Fibroblast of skin of left quadriceps (primary cell): ENCODE data around the gene PDC.

Experiments
- DNase-seq, 2 experiments: peaks; one replicate each; pipeline ENCODE4 v3.0.0-alpha.2; 2013; ENCODE audit warnings: low read depth in 2 of 2

PDC gene

DNA sequence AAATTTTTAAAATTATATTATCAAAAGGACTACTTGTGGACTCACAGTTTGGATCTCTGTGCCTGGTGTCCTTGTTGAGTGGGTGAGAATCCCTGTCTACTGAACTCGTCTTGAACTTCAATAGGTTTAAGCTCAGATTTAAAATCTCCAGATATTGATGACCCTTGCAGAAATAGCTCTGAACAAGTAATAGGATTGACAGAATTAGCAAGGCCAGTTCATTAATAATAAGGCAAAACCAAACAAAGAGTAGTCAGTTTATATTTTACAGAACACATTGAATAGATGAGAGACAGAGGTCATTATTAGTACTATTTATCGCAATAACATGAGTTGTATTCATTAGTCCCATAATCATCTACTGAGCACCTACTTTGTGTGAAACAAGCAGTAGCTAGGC is at the start of gene PDC:
Gene PDC (minus strand): TSS at position 101 of the 400 bp plus-strand sequence. CDS start 11,655 bp downstream, outside the sequence.
- no peak for DNase-seq

- peak in 1 of 2 experiments; percentile 46 for DNase-seq
These were observed 42.3 kb upstream of the PDC start for GRCh38 chr1:186503190-186503589.

DNA sequence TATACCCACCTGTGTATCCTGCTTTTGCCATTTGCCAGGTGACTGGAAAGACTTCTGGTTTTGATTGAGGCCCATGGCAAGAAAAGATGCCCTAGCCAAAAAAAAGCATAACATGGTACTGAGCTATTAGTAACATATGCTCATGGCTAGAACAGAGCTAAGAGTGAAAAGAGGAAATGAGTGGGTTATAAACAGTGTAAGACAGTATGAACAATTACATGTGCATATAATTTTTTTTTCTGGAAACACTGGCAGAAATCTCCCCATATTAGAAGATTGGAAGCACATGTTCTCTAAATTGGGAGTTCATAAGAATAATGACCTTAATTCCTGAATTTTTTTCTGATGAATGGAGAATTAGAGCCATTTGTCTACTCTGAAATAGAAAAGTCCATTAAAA is 41.2 kb upstream of the PDC start:
- DNase-seq: peak; percentile 80 to 81

- no peak for DNase-seq
These were observed 39.9 kb upstream of the PDC start for GRCh38 chr1:186500804-186501203.

DNA sequence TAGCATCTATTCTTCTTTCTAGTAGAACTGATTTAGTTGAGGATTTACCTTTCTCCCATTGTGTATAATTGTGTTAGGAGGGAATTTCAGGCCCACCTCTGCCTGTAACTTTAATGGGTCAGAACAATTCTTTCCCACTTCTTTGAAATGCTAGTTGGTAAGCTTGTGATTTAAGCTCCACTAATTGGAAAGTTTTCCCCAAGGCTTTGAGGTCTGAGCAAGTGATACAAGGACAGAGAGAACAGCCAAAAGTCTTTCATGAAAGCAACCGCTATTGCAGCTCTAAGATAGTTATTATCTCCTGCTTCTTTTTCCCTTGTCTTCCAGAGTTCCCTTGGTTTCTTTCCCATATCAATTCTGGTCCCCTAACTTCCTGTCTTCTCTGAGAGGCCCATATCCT is 38.7 kb upstream of the PDC start:
- no peak for DNase-seq

DNA sequence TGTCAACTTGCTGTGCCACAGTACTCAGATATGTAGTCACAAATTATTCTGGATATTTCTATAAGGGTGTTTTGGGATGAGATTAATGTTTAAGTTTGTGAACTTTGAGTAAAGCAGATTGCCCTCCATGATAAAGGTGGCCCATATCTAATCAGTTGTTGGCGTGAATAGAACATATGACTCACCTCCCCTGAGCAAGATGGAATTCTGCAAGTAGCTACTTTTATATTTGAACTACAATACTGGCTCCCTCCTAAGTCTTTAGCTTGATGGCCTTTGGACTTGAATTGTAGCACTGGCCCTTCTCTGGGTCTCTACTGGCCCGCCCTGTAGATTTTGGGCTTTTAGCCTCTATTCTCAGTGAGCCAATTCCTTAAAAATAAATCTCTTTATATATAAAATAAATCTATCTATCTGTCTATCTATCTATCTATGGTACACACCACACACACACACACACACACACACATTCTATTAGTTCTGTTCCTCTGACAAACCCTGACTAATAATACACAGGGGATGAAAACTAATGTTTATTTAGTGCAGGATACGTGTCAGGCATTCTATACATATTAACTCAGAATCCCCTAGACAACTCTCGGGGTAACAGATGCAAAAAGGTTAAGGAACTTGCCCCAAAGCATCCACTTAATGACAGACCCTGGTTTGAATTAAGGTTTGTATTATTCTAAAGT is 37.9 kb upstream of the PDC start:
- DNase-seq: peak; percentile 82 to 86

- DNase-seq: no peak
These were observed 37.2 kb upstream of the PDC start for GRCh38 chr1:186498071-186498470.

DNA sequence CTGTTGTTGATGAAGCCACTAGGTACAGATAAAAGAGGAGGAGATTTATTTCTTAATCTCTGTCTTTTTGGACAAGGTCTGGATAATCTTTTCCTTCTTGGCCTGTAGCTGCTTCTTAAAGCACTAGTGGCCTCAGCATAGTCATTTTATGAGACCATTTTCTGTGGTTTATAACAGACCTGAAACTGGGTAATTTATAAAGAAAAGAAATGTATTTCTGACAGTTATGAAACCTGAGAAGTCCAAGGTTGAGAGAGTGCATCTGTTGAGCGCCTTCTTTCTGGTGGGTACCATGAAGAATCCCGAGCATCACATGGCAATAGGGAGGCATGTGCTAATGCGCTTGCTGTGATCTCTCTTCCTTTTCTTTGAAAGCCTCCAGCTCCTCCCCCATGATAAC is 36.7 kb upstream of the PDC start:
- no peak for DNase-seq

GRCh38 chr1:186496171-186496851 is 35.4 kb upstream of the PDC start:
- DNase-seq: no peak

DNA sequence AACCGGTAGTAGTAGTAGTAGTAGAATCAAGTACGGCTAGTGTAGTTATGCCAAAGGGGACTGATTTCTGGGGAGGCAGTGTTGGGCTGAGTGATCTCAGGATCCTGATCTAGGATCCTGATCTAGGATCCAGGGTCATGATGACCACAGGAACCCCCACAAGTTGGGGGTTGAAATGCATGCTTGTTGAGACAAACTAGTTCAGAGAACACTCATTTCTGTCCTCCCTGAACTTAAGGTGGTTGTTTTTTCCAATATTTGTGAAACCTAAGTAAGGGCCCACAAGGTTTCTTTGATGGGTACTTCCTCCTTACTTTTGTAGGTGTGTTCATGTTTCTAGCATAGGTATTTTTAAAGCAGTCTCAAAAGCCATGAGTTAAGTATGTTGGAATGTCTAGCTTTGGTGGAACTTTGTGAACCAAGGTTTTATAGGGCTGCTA is 33.9 kb upstream of the PDC start:
- DNase-seq: no peak

DNA sequence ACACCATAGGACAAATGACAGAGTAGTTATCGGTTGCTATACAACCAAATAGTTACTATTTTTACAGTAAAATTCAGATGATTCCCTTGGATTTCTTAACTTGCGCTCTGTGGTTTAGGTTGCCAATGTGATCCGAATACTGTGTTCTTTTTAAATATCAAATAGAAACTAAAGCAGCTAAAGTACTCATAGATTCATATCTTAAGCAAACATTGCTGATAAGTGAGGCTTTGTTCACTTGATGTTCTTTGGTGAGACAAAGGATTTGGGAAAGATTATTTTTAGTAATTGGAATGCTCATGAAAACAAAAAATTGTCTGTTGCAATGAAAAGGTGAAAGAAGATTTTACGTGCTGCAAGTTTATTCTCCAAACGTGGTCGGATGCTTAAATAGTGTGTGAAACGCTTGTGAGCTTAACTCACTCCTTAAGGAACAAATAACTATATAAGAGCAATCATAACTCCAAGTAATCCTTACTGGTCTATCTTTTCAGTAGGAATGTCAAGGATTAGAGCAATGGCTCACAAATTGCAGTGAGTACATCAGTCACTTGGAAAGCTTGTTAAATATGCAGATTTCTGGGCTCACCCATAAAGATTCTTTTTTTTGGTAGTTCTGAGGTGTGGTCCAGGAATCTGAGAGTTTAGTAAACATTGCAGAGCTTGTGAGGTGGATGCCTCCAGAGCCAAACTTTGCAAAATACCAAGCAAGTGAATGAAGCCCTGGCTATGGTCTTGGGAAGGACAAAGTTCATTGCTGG is 31.8 kb upstream of the PDC start:
- DNase-seq: no peak

GRCh38 chr1:186491336-186491735 is 30.4 kb upstream of the PDC start:
- DNase-seq: no peak

DNA sequence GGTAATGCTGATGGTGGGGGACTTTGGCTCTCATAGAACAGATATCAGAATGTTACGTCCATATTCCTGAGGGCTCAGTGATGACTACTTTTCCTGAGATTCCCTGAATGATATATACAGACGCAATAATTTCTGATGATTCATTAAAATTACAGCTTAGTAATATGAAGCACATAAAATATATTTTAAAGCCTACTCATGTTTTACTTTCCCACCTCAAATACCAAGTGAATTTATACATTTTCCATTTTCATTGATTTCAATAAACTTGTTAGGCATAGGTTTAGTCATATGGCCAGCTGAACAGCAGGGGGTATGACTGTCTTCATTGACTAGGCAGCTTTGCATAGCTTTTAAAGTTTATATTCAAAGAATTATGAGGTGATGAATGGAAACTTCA is 26.2 kb upstream of the PDC start:
- DNase-seq: peak; percentile 69 to 72

DNA sequence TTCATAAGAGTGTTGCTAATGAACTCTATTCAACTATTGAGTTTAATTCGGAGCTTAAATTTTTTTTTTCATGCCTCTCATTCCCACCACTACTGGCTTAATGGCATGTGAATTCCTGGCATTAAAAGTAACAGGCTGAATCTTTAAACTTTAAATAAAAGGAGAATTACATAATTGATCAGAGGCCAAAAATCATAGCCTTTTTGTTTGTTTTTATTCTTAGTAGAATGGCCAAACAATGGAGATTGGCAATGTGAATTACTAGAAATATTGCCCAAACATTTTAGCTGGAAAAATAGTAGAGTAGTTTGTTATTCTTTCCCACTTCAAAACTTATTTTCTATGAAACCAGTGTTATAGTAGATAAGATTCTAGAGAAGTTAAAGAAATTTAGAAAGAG is 25.1 kb upstream of the PDC start:
- no peak for DNase-seq

DNA sequence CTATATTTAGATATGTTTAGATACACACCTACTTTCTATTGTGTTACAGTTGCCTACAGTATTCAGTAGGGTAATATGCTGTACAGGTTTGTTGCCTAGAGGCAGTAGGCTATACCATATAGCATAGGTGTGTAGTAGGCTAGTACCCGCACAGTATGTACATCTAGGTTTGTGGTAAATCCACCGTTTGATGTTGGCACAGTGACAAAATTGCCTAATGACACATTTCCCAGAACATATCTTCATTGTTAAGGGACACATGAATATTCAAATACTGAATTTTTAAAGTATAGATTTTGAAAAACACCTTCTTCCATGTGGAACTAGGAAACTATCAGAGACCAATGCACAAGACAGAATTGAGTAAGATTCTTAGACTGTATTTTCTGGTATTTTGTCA is 22.6 kb upstream of the PDC start:
- no peak for DNase-seq

GRCh38 chr1:186482661-186483255 is 21.8 kb upstream of the PDC start:
- DNase-seq: peak; percentile 57 to 58

- no peak for DNase-seq
These were observed 20.5 kb upstream of the PDC start for GRCh38 chr1:186481303-186481888.

DNA sequence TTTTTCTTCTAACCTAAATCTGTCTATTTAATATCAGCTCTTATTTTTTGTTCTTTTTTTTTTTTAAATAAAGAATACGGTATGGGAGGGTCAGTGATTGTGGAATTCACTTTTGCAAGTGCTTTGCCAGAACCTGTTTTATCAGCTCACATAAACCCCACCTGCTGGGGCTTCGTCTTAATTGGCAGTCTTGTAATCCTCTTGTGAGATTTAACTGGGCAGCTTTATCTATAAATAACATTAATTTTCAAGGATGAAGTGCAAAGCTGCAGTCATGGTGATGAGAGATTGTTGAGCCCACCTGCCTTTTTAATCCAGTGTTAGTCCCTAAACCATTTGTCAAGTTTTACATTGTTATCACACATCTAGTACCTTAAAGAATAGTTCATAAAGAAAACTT is 18.2 kb upstream of the PDC start:
- DNase-seq: no peak

DNA sequence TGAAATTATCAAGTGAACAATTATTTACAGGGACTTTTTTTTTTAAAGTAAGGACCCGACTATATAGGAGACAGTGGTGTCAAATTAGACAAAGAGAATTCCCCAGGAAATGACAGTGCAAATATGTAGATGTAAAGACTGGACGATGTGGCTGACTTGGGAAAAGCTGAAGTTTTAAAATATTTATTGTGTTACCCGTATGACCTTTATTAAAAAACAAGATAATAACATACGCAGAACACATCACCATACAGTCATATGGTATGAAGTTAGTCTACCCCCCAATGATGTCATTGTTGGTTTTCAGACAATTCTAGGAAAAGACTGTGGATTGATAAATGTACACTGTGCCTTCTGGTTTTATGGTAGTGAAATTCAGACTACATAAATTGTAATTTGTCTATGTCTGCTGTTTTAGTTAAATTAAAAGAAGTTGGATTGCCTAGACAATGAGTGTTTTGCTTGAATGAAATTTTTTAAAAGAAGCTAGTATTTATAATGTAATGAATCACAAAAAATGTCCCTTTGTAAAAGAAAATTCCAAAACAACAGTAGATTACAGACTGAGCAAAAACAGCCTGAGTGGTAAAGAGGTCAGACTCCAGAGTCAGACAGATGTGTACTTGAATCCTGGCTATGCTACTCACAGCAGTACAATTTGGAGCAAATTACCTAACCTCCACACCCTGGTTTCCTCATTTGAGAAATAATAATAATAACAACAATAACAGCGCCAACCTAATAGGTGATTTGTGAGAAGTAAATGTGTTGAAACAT is 15.5 kb upstream of the PDC start:
- no peak for DNase-seq

DNA sequence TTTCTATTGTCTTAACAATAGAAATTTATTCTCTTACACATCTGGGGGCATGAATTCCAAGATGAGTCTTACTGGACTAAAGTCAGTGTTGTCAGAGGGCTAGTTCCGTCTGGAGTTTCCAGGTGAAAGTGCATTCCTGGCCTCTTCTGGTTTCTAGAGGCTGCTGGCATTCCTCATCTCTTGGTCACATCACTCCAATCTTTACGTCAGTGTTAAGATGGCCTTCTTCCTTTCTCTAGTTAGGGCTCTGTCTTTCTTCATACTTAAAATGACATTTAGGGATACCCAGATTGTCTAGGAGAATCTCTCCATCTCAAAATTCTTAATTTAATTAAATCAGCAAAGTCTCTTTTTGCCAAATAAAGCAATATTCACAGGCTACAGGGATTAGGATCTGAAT is 13.3 kb upstream of the PDC start:
- DNase-seq: no peak

DNA sequence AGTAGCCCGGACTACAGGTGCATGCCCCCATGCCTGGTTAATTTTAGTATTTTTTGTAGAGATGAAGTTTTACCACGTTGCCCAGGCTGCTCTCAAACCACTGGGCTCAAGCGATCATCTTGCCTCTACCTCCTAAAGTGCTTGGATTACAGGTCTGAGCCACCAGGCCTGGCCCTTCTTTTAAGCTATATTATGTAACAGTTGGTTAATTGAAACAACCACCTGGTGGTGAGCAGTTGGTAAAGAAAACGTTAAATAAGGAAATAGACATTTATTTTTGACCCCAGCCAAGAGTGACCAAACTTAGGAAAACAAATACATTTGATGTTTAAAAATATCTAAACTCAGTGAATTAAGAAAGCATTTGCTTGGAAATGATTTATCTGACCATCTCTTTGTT is 12.1 kb upstream of the PDC start:
- no peak for DNase-seq
